HepG2 (cell line): ENCODE results near the gene CAMK4. TPM values are rescaled to one million over a fixed set of nuclear protein-coding genes. Genes with fewer than 3 reads are reported as not detected.

ENCODE experiments used
- ATAC-seq: fragments of 200-7000 bp; cut with Tn5 transposase; 3 replicates; pipeline ENCODE4 v1.9.1; 2020; ENCODE audit warnings: mild to moderate bottlenecking, moderate library complexity
- BruUV-seq: library from RNA; stranded (reverse); fragments of 400-500 nt; replicated peaks from 2 replicates; lab custom pipeline; 2021; lab: Mats Ljungman, UMichigan
- CTCF ChIA-PET: fragments of 300-600 bp; formaldehyde crosslinking; extraction: SDS; loops from one replicate; lab custom pipeline; 2021; ENCODE audit warnings: low total read pairs, inconsistent platforms, low intra/inter-chr PET ratio; lab: Yijun Ruan, JAX
- POLR2A ChIA-PET: fragments of 350-600 bp; sonication (Branson Sonifier 250); formaldehyde crosslinking; loops from one replicate; lab custom pipeline; 2020; ENCODE audit warnings: antibody characterized with exemption, inconsistent platforms; lab: Yijun Ruan, JAX
- DNase-seq: peaks from one replicate; pipeline ENCODE4 v3.0.0-alpha.2; 2015; ENCODE audit warnings: low spot score
- FAIRE-seq: peaks from 3 replicates; lab custom pipeline; 2011; peaks lifted over from hg19 to GRCh38; lab: Jason Lieb, UNC
- H2AFZ ChIP-seq: one replicate; pipeline ENCODE4 v1.6.1; 2011; ENCODE audit warnings: low read length, inconsistent platforms
- H3K27ac ChIP-seq: fragments of 300-600 bp; 3 replicates; pipeline ENCODE4 v1.8.0; 2011; ENCODE audit warnings: mixed run types, mild to moderate bottlenecking, mixed read lengths, low read length, inconsistent platforms; ENCODE audit not compliant: insufficient read depth; ENCODE audit errors: extremely low read length
- H3K27me3 ChIP-seq, 2 experiments: fragments of 200-600 bp in 1 of 2; 2 replicates in 1 of 2; 3 replicates in 1 of 2; pipeline versions ENCODE4 v1.6.0 to v1.8.0; 2011; ENCODE audit warnings: low read length in 2 of 2, mild to moderate bottlenecking in 2 of 2, moderate library complexity in 2 of 2, inconsistent platforms in 1 of 2; ENCODE audit not compliant: insufficient read depth in 2 of 2, control insufficient read depth in 1 of 2
- H3K36me3 ChIP-seq, 2 experiments: fragments of 200-600 bp in 1 of 2; replicated peaks in 1 of 2; 2 replicates in 1 of 2; 3 replicates in 1 of 2; pipeline versions ENCODE4 v1.5.1 to v1.8.0; 2011; ENCODE audit warnings: low read length in 2 of 2, inconsistent platforms in 1 of 2; ENCODE audit not compliant: insufficient read depth in 2 of 2, control insufficient read depth in 1 of 2
- H3K4me1 ChIP-seq: 2 replicates; pipeline ENCODE4 v1.5.1; 2012; ENCODE audit warnings: low read length, inconsistent platforms; ENCODE audit not compliant: insufficient read depth
- H3K4me2 ChIP-seq: 2 replicates; pipeline ENCODE4 v1.6.0; 2011; ENCODE audit warnings: low read depth, low read length, inconsistent platforms
- H3K4me3 ChIP-seq, 3 experiments: fragments of 200-600 bp in 1 of 3; sonication (generic), shearing (Covaris generic) in 1 of 3; replicated peaks in 1 of 3; 2 replicates each; pipeline ENCODE4 v1.5.1; 2011 to 2016; ENCODE audit warnings: low read length in 3 of 3, inconsistent platforms in 2 of 3, low read depth in 2 of 3, mild to moderate bottlenecking in 2 of 3, control low read depth in 1 of 3, mixed read lengths in 1 of 3; ENCODE audit not compliant: insufficient read depth in 1 of 3
- H3K79me2 ChIP-seq: one replicate; pipeline ENCODE4 v1.6.1; 2011; ENCODE audit warnings: low read length, inconsistent platforms; ENCODE audit not compliant: insufficient read depth
- H3K9ac ChIP-seq: 2 replicates; pipeline ENCODE4 v1.6.0; 2011; ENCODE audit warnings: mild to moderate bottlenecking, low read depth, low read length, inconsistent platforms; ENCODE audit not compliant: insufficient read depth
- H3K9me3 ChIP-seq: 2 replicates; pipeline ENCODE4 v1.5.1; 2012; ENCODE audit warnings: mild to moderate bottlenecking, low read length
- H4K20me1 ChIP-seq: 2 replicates; pipeline ENCODE4 v1.6.0; 2011; ENCODE audit warnings: inconsistent platforms, mild to moderate bottlenecking, low read length, moderate library complexity; ENCODE audit not compliant: insufficient read depth
- ADNP ChIP-seq: sonication (generic); formaldehyde crosslinking; IDR thresholded peaks from 2 replicates; pipeline ENCODE4 v1.4.0; 2020; ENCODE audit warnings: missing genetic modification reagents
- CREBL2 ChIP-seq: sonication (generic); formaldehyde crosslinking; IDR thresholded peaks from 2 replicates; pipeline ENCODE4 v1.8.1; 2023; ENCODE audit warnings: missing genetic modification reagents, mild to moderate bottlenecking, borderline replicate concordance
- DNMT3B ChIP-seq: conservative IDR thresholded peaks from 2 replicates; pipeline ENCODE4 v1.6.1; 2016; ENCODE audit warnings: missing biosample characterization, control low read depth
- KDM5B ChIP-seq: sonication (generic); formaldehyde crosslinking; IDR thresholded peaks from 2 replicates; pipeline ENCODE4 v1.4.0; 2020; ENCODE audit warnings: missing genetic modification reagents, mild to moderate bottlenecking, borderline replicate concordance
- KLF9 ChIP-seq: IDR thresholded peaks from 2 replicates; pipeline ENCODE4 v1.6.1; 2016; ENCODE audit warnings: low read depth
- LBX2 ChIP-seq: sonication (generic); formaldehyde crosslinking; IDR thresholded peaks from 2 replicates; pipeline ENCODE4 v1.5.0; 2020; ENCODE audit warnings: missing genetic modification reagents, mild to moderate bottlenecking, borderline replicate concordance
- MLX ChIP-seq: IDR thresholded peaks from 2 replicates; pipeline ENCODE4 v1.6.1; 2016
- MTA3 ChIP-seq: sonication (generic); formaldehyde crosslinking; IDR thresholded peaks from 2 replicates; pipeline ENCODE4 v1.4.0; 2020; ENCODE audit warnings: missing genetic modification reagents
- POLR2AphosphoS2 ChIP-seq: IDR thresholded peaks from 2 replicates; pipeline ENCODE4 v1.6.1; 2011; ENCODE audit warnings: low read depth, low read length, improper control_type of control experiment
- SAFB2 ChIP-seq: sonication (generic); formaldehyde crosslinking; IDR thresholded peaks from 2 replicates; pipeline ENCODE4 v1.5.1; 2020; ENCODE audit warnings: missing genetic modification reagents, low read depth, mild to moderate bottlenecking, borderline replicate concordance
- SP140L ChIP-seq: sonication (generic); formaldehyde crosslinking; IDR thresholded peaks from 2 replicates; pipeline ENCODE4 v1.4.0; 2020; ENCODE audit warnings: missing genetic modification reagents, borderline replicate concordance
- SYNCRIP ChIP-seq: fragments of 200-400 bp; formaldehyde crosslinking; IDR thresholded peaks from 2 replicates; pipeline ENCODE4 v1.6.1; 2018; ENCODE audit warnings: mild to moderate bottlenecking, low read depth, low read length; ENCODE audit not compliant: insufficient read depth
- ZNF101 ChIP-seq: sonication (generic); formaldehyde crosslinking; IDR thresholded peaks from 2 replicates; pipeline ENCODE4 v1.4.0; 2020; ENCODE audit warnings: mild to moderate bottlenecking, low read depth, missing genetic modification reagents, borderline replicate concordance
- ZNF225 ChIP-seq: sonication (generic); formaldehyde crosslinking; IDR thresholded peaks from 2 replicates; pipeline ENCODE4 v1.4.0; 2020; ENCODE audit warnings: mild to moderate bottlenecking, missing genetic modification reagents
- WGBS: methylation state at CpG from one replicate; pipeline ENCODE4 v1.1.6; 2017; ENCODE audit warnings: low lambda C conversion rate; 5-methylcytosine and 5-hydroxymethylcytosine counted together
- in situ Hi-C: cut with HindIII; loops from 2 replicates; pipeline ENCODE4 v1.10.0; 2017; ENCODE audit warnings: low pct_unique_long_range_greater_than_20kb; ENCODE audit not compliant: extremely low pct_ligation_motif_present
- intact Hi-C: fragments of 100-400 bp; cut with micrococcal nuclease; formaldehyde crosslinking; loops from one replicate; pipeline ENCODE4 v1.10.0; 2022; ENCODE audit not compliant: unreplicated experiment
- polyA plus RNA-seq, 8 experiments: library from polyadenylated mRNA; depleted of rRNA in 3 of 8; stranded (reverse) in 7 of 8; unstranded in 1 of 8; fragments of >200 nt; fragmentation: Illumina TruSeq in 4 of 8; extraction: Trizol in 4 of 8; gene quantifications; 2 replicates each; pipeline versions ENCODE4 v1.2.1 to v1.2.3, GENCODE V29; 2011 to 2016; ENCODE audit warnings: low read depth in 4 of 8, missing spikeins in 1 of 8, mixed read lengths in 1 of 8; ENCODE audit not compliant: insufficient read depth in 1 of 8
- total RNA-seq, 5 experiments: library from RNA; depleted of rRNA; stranded (reverse); fragments of >200 nt; fragmentation: Illumina TruSeq; extraction: Trizol; gene quantifications; 2 replicates each; pipeline ENCODE4 v1.2.3, GENCODE V29; 2016; ENCODE audit warnings: low read depth in 1 of 5
- TF ChIP-seq, protein P1 (sequence below): sonication (generic); formaldehyde crosslinking; IDR thresholded peaks from 2 replicates; pipeline ENCODE4 v1.5.0; 2020; ENCODE audit warnings: mild to moderate bottlenecking, missing genetic modification reagents
- TF ChIP-seq, protein P2 (sequence below): IDR thresholded peaks from 2 replicates; pipeline ENCODE4 v1.6.1; 2016; ENCODE audit warnings: missing genetic modification reagents, missing compliant biosample characterization
- TF ChIP-seq, protein P3 (sequence below): sonication (generic); formaldehyde crosslinking; IDR thresholded peaks from 2 replicates; pipeline ENCODE4 v1.9.0; 2021; ENCODE audit warnings: missing genetic modification reagents, borderline replicate concordance

CAMK4 gene
- total and polyA plus RNA-seq, 2 of the 13 experiments (the other 11 are each of a cell fraction or from before 2014, with no cell fraction given), result not detected

DNA sequence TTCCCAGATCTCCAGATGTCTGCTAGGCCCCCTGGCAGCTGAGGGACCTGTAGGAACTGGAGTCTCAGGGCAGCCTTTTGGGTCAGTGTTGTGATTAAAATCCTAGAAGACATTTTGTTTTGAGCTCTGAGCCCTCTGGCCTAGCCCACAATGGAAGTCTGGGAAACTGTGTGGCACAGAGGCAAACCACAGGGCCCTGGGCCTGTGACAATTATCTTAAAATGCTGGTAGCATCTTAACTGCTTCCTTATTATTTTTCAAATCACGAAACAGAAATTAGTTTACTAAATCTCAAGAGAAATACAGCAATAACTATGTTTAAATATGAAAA is 162.6 kb downstream of the CAMK4 start (continued):
- TF ChIP-seq, protein P1, sequence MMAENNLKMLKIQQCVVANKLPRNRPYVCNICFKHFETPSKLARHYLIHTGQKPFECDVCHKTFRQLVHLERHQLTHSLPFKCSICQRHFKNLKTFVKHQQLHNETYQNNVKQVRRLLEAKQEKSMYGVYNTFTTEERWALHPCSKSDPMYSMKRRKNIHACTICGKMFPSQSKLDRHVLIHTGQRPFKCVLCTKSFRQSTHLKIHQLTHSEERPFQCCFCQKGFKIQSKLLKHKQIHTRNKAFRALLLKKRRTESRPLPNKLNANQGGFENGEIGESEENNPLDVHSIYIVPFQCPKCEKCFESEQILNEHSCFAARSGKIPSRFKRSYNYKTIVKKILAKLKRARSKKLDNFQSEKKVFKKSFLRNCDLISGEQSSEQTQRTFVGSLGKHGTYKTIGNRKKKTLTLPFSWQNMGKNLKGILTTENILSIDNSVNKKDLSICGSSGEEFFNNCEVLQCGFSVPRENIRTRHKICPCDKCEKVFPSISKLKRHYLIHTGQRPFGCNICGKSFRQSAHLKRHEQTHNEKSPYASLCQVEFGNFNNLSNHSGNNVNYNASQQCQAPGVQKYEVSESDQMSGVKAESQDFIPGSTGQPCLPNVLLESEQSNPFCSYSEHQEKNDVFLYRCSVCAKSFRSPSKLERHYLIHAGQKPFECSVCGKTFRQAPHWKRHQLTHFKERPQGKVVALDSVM (CRISPR knock-in tag), result no peak
- TF ChIP-seq, protein P2, sequence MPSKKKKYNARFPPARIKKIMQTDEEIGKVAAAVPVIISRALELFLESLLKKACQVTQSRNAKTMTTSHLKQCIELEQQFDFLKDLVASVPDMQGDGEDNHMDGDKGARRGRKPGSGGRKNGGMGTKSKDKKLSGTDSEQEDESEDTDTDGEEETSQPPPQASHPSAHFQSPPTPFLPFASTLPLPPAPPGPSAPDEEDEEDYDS (CRISPR knock-in tag), result no peak
- TF ChIP-seq KLF9 (CRISPR knock-in tag), result no peak

GRCh38 chr5:111387361-111387760 is 163.2 kb downstream of the CAMK4 start:
- no peak for FAIRE-seq
- no peak overlapping the region for H2AFZ ChIP-seq
- ATAC-seq, result no peak
- intact Hi-C loops (no loop called here), in situ Hi-C loops (no loop called here)
- 0% methylated on average over 1 of the region's 1 CpG for WGBS
- no peak overlapping the region for H3K4me2 ChIP-seq
- no peak overlapping the region for H3K4me3 ChIP-seq
- H3K27me3 ChIP-seq, result no peaks in the 10 kb centered on the region
- CTCF ChIA-PET, result no interaction called here
- H3K79me2 ChIP-seq, result no peaks in the 10 kb centered on the region
- no peaks in the 10 kb centered on the region for H3K36me3 ChIP-seq
- no TSS peak for BruUV-seq
- H4K20me1 ChIP-seq, result no peaks in the 10 kb centered on the region
- H3K9me3 ChIP-seq, result no peaks in the 10 kb centered on the region
- POLR2A ChIA-PET, result no interaction called here
- no peaks in the 10 kb centered on the region for H3K4me1 ChIP-seq
- no peak overlapping the region for H3K9ac ChIP-seq
- no peak overlapping the region for H3K27ac ChIP-seq
- DNase-seq, result no peak
- TF ChIP-seq ZNF225 (CRISPR knock-in tag) (no peak), POLR2AphosphoS2 (no peak), SYNCRIP (no peak), SAFB2 (CRISPR knock-in tag) (no peak), MTA3 (CRISPR knock-in tag) (no peak), DNMT3B (CRISPR knock-in tag) (no peak), SP140L (no peak), MLX (CRISPR knock-in tag) (no peak), LBX2 (CRISPR knock-in tag) (no peak), CREBL2 (CRISPR knock-in tag) (no peak), ADNP (CRISPR knock-in tag) (no peak), ZNF101 (CRISPR knock-in tag) (no peak), KDM5B (CRISPR knock-in tag) (no peak)
- TF ChIP-seq, protein P3, sequence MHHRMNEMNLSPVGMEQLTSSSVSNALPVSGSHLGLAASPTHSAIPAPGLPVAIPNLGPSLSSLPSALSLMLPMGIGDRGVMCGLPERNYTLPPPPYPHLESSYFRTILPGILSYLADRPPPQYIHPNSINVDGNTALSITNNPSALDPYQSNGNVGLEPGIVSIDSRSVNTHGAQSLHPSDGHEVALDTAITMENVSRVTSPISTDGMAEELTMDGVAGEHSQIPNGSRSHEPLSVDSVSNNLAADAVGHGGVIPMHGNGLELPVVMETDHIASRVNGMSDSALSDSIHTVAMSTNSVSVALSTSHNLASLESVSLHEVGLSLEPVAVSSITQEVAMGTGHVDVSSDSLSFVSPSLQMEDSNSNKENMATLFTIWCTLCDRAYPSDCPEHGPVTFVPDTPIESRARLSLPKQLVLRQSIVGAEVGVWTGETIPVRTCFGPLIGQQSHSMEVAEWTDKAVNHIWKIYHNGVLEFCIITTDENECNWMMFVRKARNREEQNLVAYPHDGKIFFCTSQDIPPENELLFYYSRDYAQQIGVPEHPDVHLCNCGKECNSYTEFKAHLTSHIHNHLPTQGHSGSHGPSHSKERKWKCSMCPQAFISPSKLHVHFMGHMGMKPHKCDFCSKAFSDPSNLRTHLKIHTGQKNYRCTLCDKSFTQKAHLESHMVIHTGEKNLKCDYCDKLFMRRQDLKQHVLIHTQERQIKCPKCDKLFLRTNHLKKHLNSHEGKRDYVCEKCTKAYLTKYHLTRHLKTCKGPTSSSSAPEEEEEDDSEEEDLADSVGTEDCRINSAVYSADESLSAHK (CRISPR knock-in tag), result no peak
